HG03280 (cell line): ENCODE results near the gene RBM24.

Experiments used
- ATAC-seq: cut with Tn5 transposase; IDR thresholded peaks from one replicate; pipeline ENCODE4 v1.9.1; 2021; ENCODE audit warnings: mild to moderate bottlenecking, moderate library complexity; ENCODE audit not compliant: unreplicated experiment

RBM24 gene

DNA sequence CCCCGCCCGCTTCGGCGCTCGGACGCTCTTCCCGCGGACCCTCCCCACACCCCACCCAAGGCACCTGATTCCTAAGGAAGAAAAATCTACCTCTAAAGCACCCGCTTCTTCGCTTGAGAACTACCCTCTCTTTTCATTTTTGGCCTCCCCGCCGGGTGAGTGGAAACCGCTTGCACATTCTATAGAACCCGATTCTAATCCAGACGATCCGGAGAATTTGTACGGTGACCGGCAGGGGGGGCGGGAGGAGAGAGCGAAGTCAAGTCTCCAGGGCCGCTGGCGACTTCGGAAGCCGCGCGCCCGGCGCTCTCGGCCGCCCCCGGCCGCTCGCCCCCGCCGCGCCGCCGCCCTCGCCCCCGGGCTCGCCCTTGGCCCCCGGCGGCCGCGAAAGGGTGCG is at the start of gene RBM24:
Gene RBM24, plus strand, starts transcription at position 262 of the 397 bp plus-strand sequence. CDS start 221 bp downstream, outside the sequence.
- no peak for ATAC-seq

- ATAC-seq: no peak
Measured at GRCh38 chr6:17233531-17233930, 47.6 kb upstream of the RBM24 start.

- no peak for ATAC-seq
Measured at GRCh38 chr6:17237246-17237645, 43.9 kb upstream of the RBM24 start.

GRCh38 chr6:17239260-17239659 is 41.9 kb upstream of the RBM24 start:
- no peak for ATAC-seq

- no peak for ATAC-seq
Measured at GRCh38 chr6:17240803-17241500, 40.2 kb upstream of the RBM24 start.

- ATAC-seq: no peak
Measured at GRCh38 chr6:17242087-17242486, 39.1 kb upstream of the RBM24 start.

GRCh38 chr6:17250237-17250636 is 30.9 kb upstream of the RBM24 start:
- ATAC-seq: no peak

DNA sequence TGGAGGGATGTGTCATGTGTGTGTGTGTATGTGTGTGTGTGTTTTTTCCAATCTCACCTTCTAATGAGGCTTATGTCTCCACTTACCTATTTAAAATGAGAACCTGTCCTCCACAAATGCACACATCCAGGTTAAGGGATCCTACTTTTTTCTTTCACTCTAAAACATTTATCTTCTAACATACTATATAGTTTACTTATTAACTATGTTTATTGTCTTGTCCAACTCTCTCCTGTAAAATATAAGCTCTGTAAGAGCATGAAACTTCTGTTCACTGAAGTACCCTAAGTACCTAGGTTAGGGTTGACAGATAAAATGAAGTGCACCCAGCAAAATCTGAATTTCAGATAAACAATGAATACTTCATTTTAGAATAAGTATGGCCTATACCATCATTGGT is 29.2 kb upstream of the RBM24 start:
- ATAC-seq: no peak

GRCh38 chr6:17258749-17259148 is 22.4 kb upstream of the RBM24 start:
- ATAC-seq: no peak

GRCh38 chr6:17265570-17265969 is 15.6 kb upstream of the RBM24 start:
- no peak for ATAC-seq

- ATAC-seq: no peak
Measured at GRCh38 chr6:17267566-17267965, 13.6 kb upstream of the RBM24 start.

DNA sequence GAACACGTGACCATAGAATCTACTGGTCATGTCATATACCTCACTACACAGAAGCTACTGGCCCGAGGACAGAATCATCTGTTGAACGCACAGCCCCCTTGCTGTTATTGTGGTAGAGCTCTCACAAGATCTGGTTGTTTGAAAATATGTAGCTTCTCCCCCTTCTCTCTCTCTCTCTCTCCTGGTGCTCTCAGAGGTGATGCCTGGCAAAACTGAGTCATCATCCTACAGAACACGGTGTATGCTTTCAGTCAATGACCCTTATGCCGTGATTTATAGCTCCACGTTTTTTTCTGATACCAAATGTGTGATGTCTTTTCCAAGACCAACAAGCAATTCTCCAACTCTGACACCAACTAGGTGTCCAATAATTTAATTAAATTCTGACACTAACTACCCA is 13.0 kb upstream of the RBM24 start:
- no peak for ATAC-seq

- ATAC-seq: no peak
Measured at GRCh38 chr6:17269840-17270239, 11.3 kb upstream of the RBM24 start.

GRCh38 chr6:17271628-17272027 is 9.5 kb upstream of the RBM24 start:
- ATAC-seq: no peak

GRCh38 chr6:17276766-17277165 is 4.4 kb upstream of the RBM24 start:
- ATAC-seq: no peak

- ATAC-seq: no peak
Measured at GRCh38 chr6:17277256-17277655, 3.9 kb upstream of the RBM24 start.

- ATAC-seq: no peak
Measured at GRCh38 chr6:17278289-17279063, 2.7 kb upstream of the RBM24 start.

DNA sequence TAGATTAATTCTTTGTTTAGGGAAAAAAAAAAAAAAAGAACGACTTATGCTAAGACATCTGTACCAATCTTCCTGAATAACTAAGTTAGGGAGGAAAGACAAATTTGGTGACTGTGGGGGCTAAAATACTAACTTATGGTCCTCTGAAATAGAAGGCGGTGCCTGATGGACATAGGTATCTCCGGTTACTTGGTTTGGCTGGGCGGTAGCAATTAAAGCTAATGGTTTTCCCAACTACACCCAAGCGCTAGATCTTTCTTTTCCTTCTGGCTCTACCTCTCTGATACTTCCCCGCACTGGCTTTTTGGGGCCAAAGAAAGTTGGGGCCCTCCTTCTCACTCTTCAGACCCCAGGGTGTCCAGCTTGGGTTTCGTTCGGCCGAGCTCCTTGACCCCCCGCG is 1.0 kb upstream of the RBM24 start:
- no peak for ATAC-seq

- ATAC-seq: no peak
Measured at GRCh38 chr6:17280552-17281090, 540 bp upstream of the RBM24 start.

- no peak for ATAC-seq
Measured at GRCh38 chr6:17281497-17282481, 628 bp downstream of the RBM24 start.

DNA sequence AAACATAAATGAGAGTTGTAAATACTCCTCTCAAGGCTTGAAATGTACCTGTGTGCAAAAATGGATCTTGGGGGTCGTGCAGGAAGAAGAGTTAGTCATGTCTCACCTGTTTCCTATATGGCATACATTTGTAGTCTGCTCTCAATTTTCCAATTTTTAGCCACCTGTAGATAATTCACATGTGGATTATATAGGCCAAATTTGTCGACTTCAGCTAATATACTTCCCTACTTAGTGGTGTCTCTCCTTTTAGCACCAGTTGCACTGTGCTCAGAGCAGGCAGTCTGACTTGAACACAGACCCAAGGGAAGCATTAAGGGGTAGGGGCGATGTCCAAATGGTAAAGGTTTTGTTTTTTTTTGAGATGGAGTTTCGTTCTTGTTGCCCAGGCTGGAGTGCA is 1.9 kb downstream of the RBM24 start:
- ATAC-seq: no peak
